K562 (cell line): ENCODE data around the gene HNRNPM. TPM values are rescaled to one million over a fixed set of nuclear protein-coding genes. Genes with fewer than 3 reads are reported as not detected.
A peak's percentile ranks its signal among the peaks of the same experiment; 100 is the strongest.

Experiments used
- ATAC-seq: fragments of 200-7000 bp; cut with Tn5 transposase; 3 replicates; pipeline ENCODE4 v1.9.1; 2020; ENCODE audit warnings: moderate library complexity
- BruUV-seq: library from RNA; stranded (reverse); fragments of 400-500 nt; replicated peaks from 2 replicates; lab custom pipeline; 2021; lab: Mats Ljungman, UMichigan
- CTCF ChIA-PET: fragments of 300-600 bp; formaldehyde crosslinking; extraction: SDS; loops from one replicate; lab custom pipeline; 2021; ENCODE audit warnings: low intra/inter-chr PET ratio; lab: Yijun Ruan, JAX
- POLR2A ChIA-PET: fragments of 300-600, 350-650 bp; sonication (Branson Sonifier 250); formaldehyde crosslinking; extraction: SDS; loops from one replicate; lab custom pipeline; 2021; ENCODE audit warnings: antibody characterized with exemption, inconsistent platforms; lab: Yijun Ruan, JAX
- DNase-seq, 4 experiments: peaks; one replicate each; pipeline versions ENCODE4 v3.0.0 to v3.0.0-alpha.2; 2011 to 2018; ENCODE audit warnings: low spot score in 3 of 4, mixed read lengths in 3 of 4; ENCODE audit errors: extremely low read depth in 1 of 4
- FAIRE-seq: peaks from 2 replicates; lab custom pipeline; 2011; peaks lifted over from hg19 to GRCh38; lab: Jason Lieb, UNC
- H2AFZ ChIP-seq: 2 replicates; pipeline ENCODE4 v1.6.0; 2011; ENCODE audit warnings: low read depth, low read length, control low read depth, inconsistent platforms
- H3K27ac ChIP-seq: fragments of 200-600 bp; 3 replicates; pipeline ENCODE4 v1.8.0; 2011; ENCODE audit warnings: low read depth, mild to moderate bottlenecking, control low read depth, inconsistent platforms, low read length, moderate library complexity, mixed read lengths; ENCODE audit errors: extremely low read depth
- H3K27me3 ChIP-seq, 2 experiments: fragments of 300-600 bp in 1 of 2; 2 replicates in 1 of 2; 3 replicates in 1 of 2; pipeline versions ENCODE4 v1.6.0 to v1.8.0; 2011; ENCODE audit warnings: inconsistent platforms in 2 of 2, low read length in 2 of 2, mild to moderate bottlenecking in 1 of 2, mixed read lengths in 1 of 2, moderate library complexity in 1 of 2; ENCODE audit not compliant: control insufficient read depth in 2 of 2, insufficient read depth in 2 of 2
- H3K36me3 ChIP-seq: fragments of 300-600 bp; 3 replicates; pipeline ENCODE4 v1.8.0; 2011; ENCODE audit warnings: mild to moderate bottlenecking, low read length, inconsistent platforms; ENCODE audit not compliant: control insufficient read depth, insufficient read depth
- H3K4me1 ChIP-seq, 2 experiments: fragments of 200-600 bp in 1 of 2; replicated peaks in 1 of 2; 2 replicates in 1 of 2; 3 replicates in 1 of 2; pipeline versions ENCODE4 v1.5.1 to v1.8.0; 2011; ENCODE audit warnings: inconsistent platforms in 2 of 2, low read length in 2 of 2, mild to moderate bottlenecking in 1 of 2, mixed read lengths in 1 of 2, moderate library complexity in 1 of 2; ENCODE audit not compliant: control insufficient read depth in 2 of 2, insufficient read depth in 2 of 2
- H3K4me2 ChIP-seq: 2 replicates; pipeline ENCODE4 v1.6.1; 2011; ENCODE audit warnings: low read length, control low read depth, inconsistent platforms, mixed read lengths; ENCODE audit not compliant: insufficient read depth
- H3K4me3 ChIP-seq: fragments of 200-600 bp; sonication (generic), shearing (Covaris generic); 2 replicates; pipeline ENCODE4 v1.5.1; 2016; ENCODE audit warnings: control low read depth, inconsistent platforms
- H3K79me2 ChIP-seq: fragments of 200-600 bp; 3 replicates; pipeline ENCODE4 v1.8.0; 2011; ENCODE audit warnings: low read length, inconsistent platforms; ENCODE audit not compliant: control insufficient read depth, insufficient read depth
- H3K9ac ChIP-seq, 2 experiments: 2 replicates each; pipeline versions ENCODE4 v1.6.0 to v1.6.1; 2011; ENCODE audit warnings: low read depth in 2 of 2, low read length in 2 of 2, control low read depth in 1 of 2, inconsistent platforms in 1 of 2, mild to moderate bottlenecking in 1 of 2, mixed read lengths in 1 of 2; ENCODE audit not compliant: insufficient read depth in 1 of 2
- H3K9me1 ChIP-seq: one replicate; pipeline ENCODE4 v1.6.0; 2011; ENCODE audit warnings: inconsistent platforms, mild to moderate bottlenecking, low read length, moderate library complexity; ENCODE audit not compliant: control insufficient read depth, insufficient read depth
- H3K9me3 ChIP-seq: replicated peaks from 2 replicates; pipeline ENCODE4 v1.5.1; 2011; ENCODE audit warnings: low read depth, low read length, inconsistent platforms; ENCODE audit not compliant: control insufficient read depth, insufficient read depth
- H4K20me1 ChIP-seq: replicated peaks from 2 replicates; pipeline ENCODE4 v1.6.1; 2011; ENCODE audit warnings: low read length, inconsistent platforms, mixed read lengths; ENCODE audit not compliant: control insufficient read depth, insufficient read depth
- ARID2 ChIP-seq: fragments of 450-650 bp; IDR thresholded peaks from 2 replicates; pipeline ENCODE4 v1.6.1; 2017; ENCODE audit warnings: antibody characterized with exemption, mild to moderate bottlenecking
- BCL6 ChIP-seq: fragments of 250-450 bp; sonication (Bioruptor Pico); IDR thresholded peaks from 2 replicates; pipeline ENCODE4 v1.4.0; 2020
- BDP1 ChIP-seq: IDR thresholded peaks from 3 replicates; pipeline ENCODE4 v1.6.1; 2011; ENCODE audit not compliant: insufficient read length, insufficient read depth
- CBX3 ChIP-seq, 2 experiments: IDR thresholded peaks; 1 replicate in 1 of 2; 2 replicates in 1 of 2; pipeline ENCODE4 v1.6.1; 2012; ENCODE audit warnings: inconsistent platforms in 2 of 2, low read length in 2 of 2, borderline replicate concordance in 1 of 2, control low read depth in 1 of 2
- E2F3 ChIP-seq: fragments of 250-450 bp; sonication (Bioruptor Pico); IDR thresholded peaks from 2 replicates; pipeline ENCODE4 v1.4.0; 2020; ENCODE audit warnings: mild to moderate bottlenecking
- HEY1 ChIP-seq: fragments of 250-450 bp; sonication (Bioruptor Pico); IDR thresholded peaks from 2 replicates; pipeline ENCODE4 v1.5.0; 2020; ENCODE audit warnings: mild to moderate bottlenecking, moderate library complexity, borderline replicate concordance
- LARP7 ChIP-seq: fragments of 450-650 bp; IDR thresholded peaks from 2 replicates; pipeline ENCODE4 v1.6.1; 2016
- POLR2H ChIP-seq: IDR thresholded peaks from 2 replicates; pipeline ENCODE4 v1.6.1; 2016; ENCODE audit warnings: missing genetic modification characterization, low read depth, mild to moderate bottlenecking, control low read depth, missing compliant biosample characterization, moderate library complexity
- SNAPC5 ChIP-seq: fragments of 250-450 bp; sonication (Bioruptor Pico); IDR thresholded peaks from 2 replicates; pipeline ENCODE4 v1.8.0; 2021; ENCODE audit warnings: moderate library complexity, mild to moderate bottlenecking, inconsistent platforms
- SRSF3 ChIP-seq: fragments of 200-400 bp; formaldehyde crosslinking; IDR thresholded peaks from 2 replicates; pipeline ENCODE4 v1.6.1; 2016; ENCODE audit warnings: mild to moderate bottlenecking, low read length, moderate library complexity; ENCODE audit not compliant: insufficient read depth
- ZNF280A ChIP-seq: fragments of 450-650 bp; IDR thresholded peaks from 2 replicates; pipeline ENCODE4 v1.6.1; 2018; ENCODE audit warnings: mild to moderate bottlenecking, low read depth; ENCODE audit not compliant: partially characterized antibody
- ZNF282 ChIP-seq: sonication (generic); formaldehyde crosslinking; IDR thresholded peaks from 2 replicates; pipeline ENCODE4 v1.8.1; 2023; ENCODE audit warnings: missing genetic modification reagents
- ZNF3 ChIP-seq: fragments of 250-450 bp; sonication (Bioruptor Pico); IDR thresholded peaks from 2 replicates; pipeline ENCODE4 v1.5.0; 2021; ENCODE audit warnings: mild to moderate bottlenecking, moderate library complexity
- ZNF384 ChIP-seq: IDR thresholded peaks from 2 replicates; pipeline ENCODE4 v1.6.1; 2012; ENCODE audit warnings: low read depth, low read length, improper control_type of control experiment
- ZNF57 ChIP-seq: fragments of 450-650 bp; formaldehyde crosslinking; IDR thresholded peaks from 2 replicates; pipeline ENCODE4 v1.4.0; 2020; ENCODE audit warnings: mild to moderate bottlenecking, moderate library complexity
- WGBS: fragments of 100-300 bp; shearing (Covaris generic); methylation state at CpG from one replicate; pipeline ENCODE4 v1.1.6; 2016; ENCODE audit warnings: low coverage, mixed read lengths; ENCODE audit not compliant: insufficient coverage; ENCODE audit errors: missing lambda C conversion rate; 5-methylcytosine and 5-hydroxymethylcytosine counted together
- in situ Hi-C: fragments of 300-500 bp; cut with MboI; formaldehyde crosslinking; loops from 4 replicates; pipeline ENCODE4 v1.15.0; 2018; ENCODE audit warnings: inconsistent platforms, mixed read lengths
- intact Hi-C: fragments of 100-400 bp; cut with micrococcal nuclease; formaldehyde crosslinking; loops from 2 replicates; pipeline ENCODE4 v1.14.2; 2022
- polyA plus RNA-seq, 8 experiments: library from polyadenylated mRNA; depleted of rRNA in 4 of 8; stranded (reverse) in 5 of 8; unstranded in 3 of 8; fragments of >200 nt; fragmentation: Nextera tagmentation in 2 of 8; fragmentation: Illumina TruSeq in 1 of 8; extraction: Ambion mirVana in 2 of 8; extraction: Trizol in 1 of 8; gene quantifications; 2 replicates each; pipeline versions ENCODE4 v1.2.1 to v1.2.3, GENCODE V29; 2011 to 2014; ENCODE audit warnings: inconsistent platforms in 1 of 8, missing spikeins in 1 of 8
- total RNA-seq, 7 experiments: library from RNA; depleted of rRNA in 6 of 7; stranded (reverse); fragments of >200 nt in 6 of 7; fragmentation: Illumina TruSeq in 2 of 7; extraction: Trizol in 2 of 7; gene quantifications; 2 replicates each; pipeline versions ENCODE4 v1.2.1 to v1.2.3, GENCODE V29; 2011 to 2021; ENCODE audit warnings: low replicate concordance in 1 of 7
- TF ChIP-seq, protein P1 (sequence below): sonication (generic); formaldehyde crosslinking; IDR thresholded peaks from 2 replicates; pipeline ENCODE4 v1.8.0; 2022; ENCODE audit warnings: mild to moderate bottlenecking, missing genetic modification reagents, borderline replicate concordance

Gene HNRNPM
- total and polyA plus RNA-seq, 9 of the 15 experiments (the other 6 are each of a cell fraction or from before 2014, with no cell fraction given), result 11.1 to 340 (median 195) TPM

GRCh38 chr19:8536282-8536681, 91.5 kb downstream of the HNRNPM start (continued):
- TF ChIP-seq LARP7 (no peak), E2F3 (no peak), POLR2H (no peak), ZNF280A (no peak), ZNF384 (no peak), CBX3 (IDR thresholded peaks at IDR 0.05; ENCODE audit: borderline replicate concordance in 1 of 2, low read length in 2 of 2) (no peak), HEY1 (no peak), SNAPC5 (CRISPR knock-in tag) (no peak), ARID2 (no peak), SRSF3 (no peak)

- peaks cover 0 to 5% of the 10 kb centered on the region in 2 experiments; a peak in 2 of 5 replicates for H3K4me1 ChIP-seq
- ChIA-PET CTCF (no interaction called here), POLR2A (interaction anchor here (0.8 to 2.1 kb wide), 3 partner anchors 19 to 255 kb away, joined by 3 to 5 read pairs (median 5); partner anchors contain the start of gene ZNF414)
Observed at GRCh38 chr19:8537099-8537498, 92.3 kb downstream of the HNRNPM start.

More at GRCh38 chr19:8537099-8537498, 92.3 kb downstream of the HNRNPM start:
- DNase-seq (no peak), FAIRE-seq (no peak), ATAC-seq (no peak)
- peaks cover 8 to 29% of the 10 kb centered on the region in 2 experiments; a peak in 3 of 5 replicates for H3K27me3 ChIP-seq
- no peaks in the 10 kb centered on the region for H4K20me1 ChIP-seq
- H3K4me2 ChIP-seq, result no peak overlapping the region
- no peaks in the 10 kb centered on the region for H3K9me1 ChIP-seq
- in situ Hi-C loops, result no loop called here
- intact Hi-C loops, result no loop called here
- no peak overlapping the region for H3K9ac ChIP-seq
- H3K9me3 ChIP-seq, result no peaks in the 10 kb centered on the region
- H3K4me3 ChIP-seq, result no peak overlapping the region
- no peaks in the 10 kb centered on the region for H3K79me2 ChIP-seq
- TF ChIP-seq ZNF3 (CRISPR knock-in tag) (peak; percentile 67; the same call in 1 of the 2 replicates), BCL6 (CRISPR knock-in tag) (no peak), ZNF57 (no peak), ZNF282 (CRISPR knock-in tag) (no peak), BDP1 (no peak)
- TF ChIP-seq, protein P1, sequence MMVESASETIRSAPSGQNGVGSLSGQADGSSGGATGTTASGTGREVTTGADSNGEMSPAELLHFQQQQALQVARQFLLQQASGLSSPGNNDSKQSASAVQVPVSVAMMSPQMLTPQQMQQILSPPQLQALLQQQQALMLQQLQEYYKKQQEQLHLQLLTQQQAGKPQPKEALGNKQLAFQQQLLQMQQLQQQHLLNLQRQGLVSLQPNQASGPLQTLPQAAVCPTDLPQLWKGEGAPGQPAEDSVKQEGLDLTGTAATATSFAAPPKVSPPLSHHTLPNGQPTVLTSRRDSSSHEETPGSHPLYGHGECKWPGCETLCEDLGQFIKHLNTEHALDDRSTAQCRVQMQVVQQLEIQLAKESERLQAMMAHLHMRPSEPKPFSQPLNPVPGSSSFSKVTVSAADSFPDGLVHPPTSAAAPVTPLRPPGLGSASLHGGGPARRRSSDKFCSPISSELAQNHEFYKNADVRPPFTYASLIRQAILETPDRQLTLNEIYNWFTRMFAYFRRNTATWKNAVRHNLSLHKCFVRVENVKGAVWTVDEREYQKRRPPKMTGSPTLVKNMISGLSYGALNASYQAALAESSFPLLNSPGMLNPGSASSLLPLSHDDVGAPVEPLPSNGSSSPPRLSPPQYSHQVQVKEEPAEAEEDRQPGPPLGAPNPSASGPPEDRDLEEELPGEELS (CRISPR knock-in tag), result no peak
- no peaks in the 10 kb centered on the region for H3K36me3 ChIP-seq
- no TSS peak for BruUV-seq
- H2AFZ ChIP-seq, result no peak overlapping the region
- 9% methylated on average over 3 of the region's 3 CpGs for WGBS
- H3K27ac ChIP-seq, result no peak overlapping the region
